Measurements from ENCODE around the gene MYH11.

Gene MYH11

DNA sequence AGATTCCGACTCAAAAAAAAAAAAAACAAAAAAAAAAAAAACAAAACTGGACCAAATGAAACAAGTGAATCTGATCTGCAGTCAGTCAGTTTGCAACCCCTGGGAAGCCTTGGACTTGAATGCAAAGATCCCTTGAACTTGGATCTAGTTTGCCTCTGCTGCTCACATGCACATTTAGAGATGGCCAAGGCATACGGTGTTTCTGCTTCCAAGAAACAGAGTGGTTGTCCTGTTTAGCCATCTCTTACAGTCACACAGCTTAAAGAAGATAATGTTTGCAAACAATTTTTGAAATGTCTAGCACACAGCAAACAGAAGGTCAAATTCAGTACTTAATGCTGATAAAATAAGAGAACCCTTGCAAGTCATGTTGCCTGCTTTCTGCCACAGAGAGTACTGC, 202.2 kb downstream of the MYH11 start:
- no peak for DNase-seq

DNA sequence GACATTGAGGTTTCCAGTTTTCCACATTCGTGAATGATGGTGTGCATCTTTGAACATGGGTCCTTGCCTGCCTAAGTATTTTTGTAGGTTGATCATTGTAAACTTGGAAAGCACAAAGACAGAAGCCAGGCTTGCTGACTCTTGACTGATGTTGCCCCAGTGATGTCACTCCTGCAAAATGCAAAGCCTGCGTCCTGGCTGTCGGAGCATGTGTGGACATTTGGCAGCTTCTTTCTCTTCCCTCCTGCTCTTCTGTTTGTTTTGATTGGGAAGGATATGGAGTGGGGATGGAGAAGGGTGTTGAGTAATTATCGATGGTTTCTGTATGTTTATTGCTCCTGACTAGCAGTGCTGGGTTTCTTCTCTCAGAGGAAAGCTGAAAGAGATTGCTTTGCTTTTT, 203.6 kb downstream of the MYH11 start:
- peak; percentile 58 for DNase-seq
